Endodermal cell (in vitro differentiated cells): Measurements from ENCODE around the gene CELF4. TPM values are rescaled to one million over a fixed set of nuclear protein-coding genes. Genes with fewer than 3 reads are reported as not detected.

Experiments
- DNase-seq: peaks from one replicate; pipeline ENCODE4 v3.0.0-alpha.2; 2017
- H3K27ac ChIP-seq: 2 replicates; pipeline ENCODE4 v1.5.1; 2013; ENCODE audit warnings: mild to moderate bottlenecking, low read depth, low read length, moderate library complexity
- H3K27me3 ChIP-seq: 2 replicates; pipeline ENCODE4 v1.6.1; 2013; ENCODE audit warnings: mild to moderate bottlenecking, low read length, moderate library complexity; ENCODE audit not compliant: insufficient read depth, control insufficient read depth, poor library complexity, severe bottlenecking
- H3K36me3 ChIP-seq: 2 replicates; pipeline ENCODE4 v1.7.0; 2013; ENCODE audit warnings: mild to moderate bottlenecking, low read length, moderate library complexity; ENCODE audit not compliant: control insufficient read depth, insufficient read depth
- H3K4me1 ChIP-seq: one replicate; pipeline ENCODE4 v1.7.0; 2013; ENCODE audit warnings: low read length; ENCODE audit not compliant: control insufficient read depth, insufficient read depth
- H3K4me3 ChIP-seq: 2 replicates; pipeline ENCODE4 v1.5.1; 2013; ENCODE audit warnings: mild to moderate bottlenecking, low read length, moderate library complexity
- H3K9ac ChIP-seq: 2 replicates; pipeline ENCODE4 v1.6.1; 2013; ENCODE audit warnings: mild to moderate bottlenecking, low read length, moderate library complexity; ENCODE audit not compliant: poor library complexity, severe bottlenecking; ENCODE audit errors: extremely low read depth
- H3K9me3 ChIP-seq: 2 replicates; pipeline ENCODE4 v1.6.1; 2013; ENCODE audit warnings: mild to moderate bottlenecking, low read length, moderate library complexity; ENCODE audit not compliant: control insufficient read depth
- H3K27ac Mint-ChIP-seq: 2 replicates; pipeline ENCODE4 v1.8.0; 2020; ENCODE audit warnings: mixed read lengths
- H3K27me3 Mint-ChIP-seq: 2 replicates; pipeline ENCODE4 v1.8.0; 2021; ENCODE audit warnings: mild to moderate bottlenecking, mixed read lengths; ENCODE audit not compliant: insufficient read depth
- H3K36me3 Mint-ChIP-seq: 2 replicates; pipeline ENCODE4 v1.8.0; 2020; ENCODE audit warnings: low read depth, mixed read lengths
- H3K4me1 Mint-ChIP-seq: 2 replicates; pipeline ENCODE4 v1.8.0; 2020; ENCODE audit warnings: mixed read lengths
- H3K4me3 Mint-ChIP-seq: 2 replicates; pipeline ENCODE4 v1.8.0; 2020; ENCODE audit warnings: mild to moderate bottlenecking, moderate library complexity, mixed read lengths
- H3K9me3 Mint-ChIP-seq: 2 replicates; pipeline ENCODE4 v1.8.0; 2020; ENCODE audit warnings: mild to moderate bottlenecking, mixed read lengths
- WGBS, 2 experiments: methylation state at CpG; one replicate each; pipeline versions ENCODE4 v1.1.5 to v1.1.7; 2013; ENCODE audit warnings: missing lambda C conversion rate in 2 of 2, mixed read lengths in 1 of 2; ENCODE audit not compliant: insufficient coverage in 1 of 2, insufficient read length in 1 of 2; 5-methylcytosine and 5-hydroxymethylcytosine counted together
- total RNA-seq, 2 donors: library from RNA; stranded (reverse); fragmentation: NEBNext Ultra II Directional in 1 of 2; extraction: Animal tissue kit (Norgen Biotek cat#: 25700) in 1 of 2; gene quantifications; 2 replicates in 1 of 2; 3 replicates in 1 of 2; pipeline ENCODE4 v1.2.1, GENCODE V29; 2021
- TF ChIP-seq, protein P1 (sequence below): fragments of 200-600 bp; sonication (generic); conservative IDR thresholded peaks from 2 replicates; pipeline ENCODE4 v1.5.0; 2021; ENCODE audit warnings: antibody characterized with exemption, mild to moderate bottlenecking

The CELF4 gene
- total RNA-seq, 2 donors from 2014 or later = 5.7 to 6.7 TPM

DNA sequence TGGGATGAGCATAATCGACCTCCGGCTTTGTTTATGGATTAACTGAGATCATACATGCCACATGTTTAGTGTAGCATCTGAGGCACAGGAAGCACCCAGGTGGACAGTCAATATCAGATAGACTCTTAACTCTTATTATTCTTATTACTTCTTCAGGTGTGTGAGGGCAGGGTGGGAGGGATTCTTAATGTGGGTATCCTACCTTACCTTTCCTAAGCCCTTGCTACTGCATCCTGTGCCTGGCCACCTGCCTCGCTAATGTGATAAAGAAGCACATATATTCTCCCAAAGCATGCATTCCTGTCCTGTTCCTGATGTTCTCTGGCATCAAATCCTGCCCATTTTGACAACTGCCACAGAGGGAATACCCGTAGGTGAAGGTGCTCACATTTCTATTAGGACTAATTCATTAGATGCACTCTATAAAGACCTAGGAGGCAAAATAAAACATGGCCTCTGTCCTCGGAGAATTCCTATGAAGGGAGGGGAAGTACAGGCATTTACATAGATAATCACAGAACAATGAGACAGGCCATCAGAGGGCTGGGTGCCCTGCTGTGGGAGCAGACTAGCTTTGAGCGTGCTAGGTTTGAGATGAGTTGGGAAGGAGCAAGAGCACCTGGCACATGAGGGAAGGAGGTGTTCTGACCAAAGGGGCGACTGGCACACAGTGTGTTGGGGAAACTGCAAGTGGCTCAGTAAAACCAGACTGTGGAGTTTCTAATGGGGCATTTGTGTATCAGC, 19.5 kb upstream of the CELF4 start:
- 48 to 66% methylated on average over 4 to 7 of the region's 7 CpGs for WGBS, 2 experiments
- peak; percentile 86 for DNase-seq
- Mint-ChIP-seq H3K9me3 (peaks cover 3% of the 10 kb centered on the region), H3K4me3 (peak overlapping the region; percentile 36), H3K36me3 (no peaks in the 10 kb centered on the region), H3K27me3 (peaks cover 17% of the 10 kb centered on the region), H3K27ac (peak overlapping the region; percentile 83), H3K4me1 (peaks cover 43% of the 10 kb centered on the region)
- peaks cover 18% of the 10 kb centered on the region for H3K4me1 ChIP-seq
- no peaks in the 10 kb centered on the region for H3K36me3 ChIP-seq
- H3K27ac ChIP-seq = no peak overlapping the region
- no peaks in the 10 kb centered on the region for H3K9me3 ChIP-seq
- no peak overlapping the region for H3K4me3 ChIP-seq
- H3K27me3 ChIP-seq = no peaks in the 10 kb centered on the region
- no peak overlapping the region for H3K9ac ChIP-seq
- TF ChIP-seq, protein P1, sequence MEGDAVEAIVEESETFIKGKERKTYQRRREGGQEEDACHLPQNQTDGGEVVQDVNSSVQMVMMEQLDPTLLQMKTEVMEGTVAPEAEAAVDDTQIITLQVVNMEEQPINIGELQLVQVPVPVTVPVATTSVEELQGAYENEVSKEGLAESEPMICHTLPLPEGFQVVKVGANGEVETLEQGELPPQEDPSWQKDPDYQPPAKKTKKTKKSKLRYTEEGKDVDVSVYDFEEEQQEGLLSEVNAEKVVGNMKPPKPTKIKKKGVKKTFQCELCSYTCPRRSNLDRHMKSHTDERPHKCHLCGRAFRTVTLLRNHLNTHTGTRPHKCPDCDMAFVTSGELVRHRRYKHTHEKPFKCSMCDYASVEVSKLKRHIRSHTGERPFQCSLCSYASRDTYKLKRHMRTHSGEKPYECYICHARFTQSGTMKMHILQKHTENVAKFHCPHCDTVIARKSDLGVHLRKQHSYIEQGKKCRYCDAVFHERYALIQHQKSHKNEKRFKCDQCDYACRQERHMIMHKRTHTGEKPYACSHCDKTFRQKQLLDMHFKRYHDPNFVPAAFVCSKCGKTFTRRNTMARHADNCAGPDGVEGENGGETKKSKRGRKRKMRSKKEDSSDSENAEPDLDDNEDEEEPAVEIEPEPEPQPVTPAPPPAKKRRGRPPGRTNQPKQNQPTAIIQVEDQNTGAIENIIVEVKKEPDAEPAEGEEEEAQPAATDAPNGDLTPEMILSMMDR = no peak

DNA sequence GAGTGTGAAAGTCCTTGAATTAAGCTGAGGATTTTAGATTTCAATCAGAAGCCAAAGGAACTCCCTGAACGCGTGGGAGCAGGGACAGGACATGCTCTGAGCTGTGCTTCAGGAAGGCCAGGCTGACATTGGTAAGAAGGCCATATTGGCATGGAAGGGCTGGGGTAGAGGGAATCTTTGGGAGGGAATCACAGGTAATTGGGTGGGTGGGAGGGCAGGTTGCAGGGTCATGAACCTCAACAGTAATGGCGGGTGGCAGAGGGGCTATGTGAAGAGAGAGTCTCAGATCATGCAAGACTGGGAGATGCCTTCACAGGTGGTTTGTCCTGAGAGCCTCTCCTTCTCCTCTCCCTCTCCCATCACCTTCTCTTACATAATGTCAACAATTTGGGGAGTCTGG, 18.6 kb upstream of the CELF4 start:
- Mint-ChIP-seq H3K4me3 (no peak overlapping the region), H3K27ac (no peak overlapping the region), H3K9me3 (no peaks in the 10 kb centered on the region), H3K27me3 (peaks cover 17% of the 10 kb centered on the region), H3K4me1 (peaks cover 48% of the 10 kb centered on the region), H3K36me3 (no peaks in the 10 kb centered on the region)
- Histone ChIP-seq H3K27ac (no peak overlapping the region), H3K4me3 (no peak overlapping the region), H3K27me3 (no peaks in the 10 kb centered on the region), H3K9ac (no peak overlapping the region), H3K9me3 (no peaks in the 10 kb centered on the region), H3K36me3 (no peaks in the 10 kb centered on the region), H3K4me1 (peaks cover 18% of the 10 kb centered on the region)
- TF ChIP-seq, protein P1 = no peak
- WGBS, 2 experiments = 84 to 100% methylated on average over 1 to 3 of the region's 3 CpGs
- no peak for DNase-seq

DNA sequence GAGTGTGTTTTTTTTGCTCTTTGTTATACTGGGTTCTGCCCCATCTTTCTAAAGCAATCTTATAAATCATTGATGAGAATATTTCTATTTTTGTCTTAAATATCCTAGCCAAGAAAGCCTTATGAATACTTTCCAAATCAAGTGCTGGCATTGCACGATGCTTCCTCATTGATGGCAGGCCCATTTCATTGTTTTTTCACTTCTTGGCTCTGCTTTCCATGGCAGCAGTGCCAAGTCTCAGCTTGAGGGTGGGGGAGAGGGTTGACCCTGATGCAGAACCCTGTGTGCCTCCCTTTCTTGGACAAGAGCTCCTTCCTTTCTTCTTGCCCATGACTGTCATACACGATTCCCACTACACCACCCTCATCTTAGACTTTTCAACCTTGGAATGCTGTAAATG, 16.7 kb upstream of the CELF4 start:
- H3K27ac ChIP-seq = no peak overlapping the region
- no peaks in the 10 kb centered on the region for H3K36me3 ChIP-seq
- no peak overlapping the region for H3K4me3 ChIP-seq
- no peaks in the 10 kb centered on the region for H3K27me3 ChIP-seq
- Mint-ChIP-seq H3K27ac (no peak overlapping the region), H3K4me3 (no peak overlapping the region), H3K4me1 (peaks cover 55% of the 10 kb centered on the region), H3K9me3 (no peaks in the 10 kb centered on the region), H3K27me3 (peaks cover 17% of the 10 kb centered on the region), H3K36me3 (no peaks in the 10 kb centered on the region)
- TF ChIP-seq, protein P1 = no peak
- H3K9ac ChIP-seq = no peak overlapping the region
- peaks cover 18% of the 10 kb centered on the region for H3K4me1 ChIP-seq
- no peaks in the 10 kb centered on the region for H3K9me3 ChIP-seq
- no peak for DNase-seq
- WGBS, 2 experiments = 93 to 100% methylated on average over 1 to 2 of the region's 2 CpGs
